ENCODE data around the gene ZNF488. TPM values are rescaled to one million over a fixed set of nuclear protein-coding genes. Genes with fewer than 3 reads are reported as not detected.

ZNF488 gene
- total RNA-seq, 1 donor from 2014 or later: not detected

DNA sequence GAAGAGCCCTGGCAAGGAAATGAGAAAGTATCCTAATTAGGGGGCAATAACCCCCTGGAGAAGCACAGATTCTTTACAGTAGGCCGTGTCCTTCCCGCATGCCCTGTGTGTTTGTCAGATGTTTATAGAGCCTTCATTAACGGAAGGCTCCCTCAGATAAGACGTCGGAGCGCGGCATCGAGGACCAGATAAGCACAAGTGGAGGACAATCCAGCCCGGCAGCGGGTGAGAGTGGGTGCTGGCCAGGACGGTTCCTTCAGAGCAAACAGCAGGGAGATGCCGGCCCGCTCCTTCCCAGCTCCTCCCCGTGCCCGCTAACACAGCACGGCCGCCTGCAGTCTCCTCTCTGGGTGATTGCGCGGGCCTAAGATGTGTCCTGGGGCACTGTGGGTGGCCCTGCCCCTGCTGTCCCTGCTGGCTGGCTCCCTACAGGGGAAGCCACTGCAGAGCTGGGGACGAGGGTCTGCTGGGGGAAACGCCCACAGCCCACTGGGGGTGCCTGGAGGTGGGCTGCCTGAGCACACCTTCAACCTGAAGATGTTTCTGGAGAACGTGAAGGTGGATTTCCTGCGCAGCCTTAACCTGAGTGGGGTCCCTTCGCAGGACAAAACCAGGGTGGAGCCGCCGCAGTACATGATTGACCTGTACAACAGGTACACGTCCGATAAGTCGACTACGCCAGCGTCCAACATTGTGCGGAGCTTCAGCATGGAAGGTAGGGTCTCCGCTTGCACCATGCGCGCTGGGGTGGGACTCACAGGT is 61.6 kb downstream of the ZNF488 start, which contains the start of gene GDF2:
GDF2 (plus strand) TSS at position 155 of the 762 bp plus-strand sequence; CDS start at position 370, 215 bp downstream.
- ATAC-seq: no peak
- DNase-seq: no peak
- intact Hi-C loops (cut with micrococcal nuclease): no loop called here

DNA sequence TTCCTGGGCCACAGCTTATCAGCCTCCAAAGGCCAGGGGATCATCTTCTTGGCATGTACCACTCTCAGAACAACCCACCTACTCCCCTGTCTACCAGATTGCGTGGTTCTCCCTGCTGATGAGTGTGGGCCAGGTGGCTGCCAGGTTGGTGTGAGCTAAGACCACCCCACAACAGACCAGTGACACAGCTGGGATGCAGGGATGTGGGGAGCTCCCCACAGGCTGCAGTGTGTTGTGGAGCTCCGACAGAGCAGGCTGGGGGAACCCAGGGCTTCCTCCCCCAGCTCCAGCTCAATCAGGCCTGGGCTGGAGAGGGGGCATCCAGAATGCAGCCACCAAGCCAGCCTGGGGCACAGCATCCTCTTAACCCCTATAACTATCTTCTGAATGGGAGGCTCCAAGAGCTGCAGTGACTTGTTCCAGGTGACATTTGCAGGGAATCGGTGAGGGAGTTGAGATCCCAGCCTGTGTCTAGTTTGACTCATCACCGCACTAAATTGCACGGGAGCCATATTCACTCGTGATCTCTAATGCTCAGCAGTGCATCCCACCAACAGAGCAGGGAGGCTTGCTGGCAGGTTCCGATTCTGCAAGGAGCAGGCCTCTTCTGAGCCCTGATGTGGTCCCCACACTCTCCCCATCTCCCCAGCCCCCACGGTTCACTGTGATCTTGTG is 62.4 kb downstream of the ZNF488 start:
- DNase-seq: no peak
- no peak for ATAC-seq
- intact Hi-C loops (cut with micrococcal nuclease): no loop called here

DNA sequence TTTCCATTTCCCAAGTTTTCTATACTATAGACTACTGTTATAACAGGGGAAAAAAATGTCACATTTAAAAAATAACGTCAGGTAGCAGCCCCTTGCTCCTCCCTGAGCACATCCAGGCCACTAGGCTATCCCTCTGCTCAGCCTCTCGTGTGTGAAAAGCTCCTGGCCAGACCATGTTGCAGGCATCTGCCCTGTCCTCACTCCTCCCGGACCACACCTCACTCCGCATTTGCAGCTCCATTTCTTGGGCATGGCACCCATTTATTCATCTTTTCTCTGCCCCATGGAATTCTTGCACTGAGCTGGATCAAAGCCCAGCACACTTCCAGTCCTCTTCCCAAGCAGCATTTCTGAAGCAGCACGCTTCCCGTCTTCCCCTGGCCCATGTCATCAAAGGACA is 63.3 kb downstream of the ZNF488 start:
- DNase-seq (no peak), ATAC-seq (no peak)
- intact Hi-C loops (cut with micrococcal nuclease): no loop called here

DNA sequence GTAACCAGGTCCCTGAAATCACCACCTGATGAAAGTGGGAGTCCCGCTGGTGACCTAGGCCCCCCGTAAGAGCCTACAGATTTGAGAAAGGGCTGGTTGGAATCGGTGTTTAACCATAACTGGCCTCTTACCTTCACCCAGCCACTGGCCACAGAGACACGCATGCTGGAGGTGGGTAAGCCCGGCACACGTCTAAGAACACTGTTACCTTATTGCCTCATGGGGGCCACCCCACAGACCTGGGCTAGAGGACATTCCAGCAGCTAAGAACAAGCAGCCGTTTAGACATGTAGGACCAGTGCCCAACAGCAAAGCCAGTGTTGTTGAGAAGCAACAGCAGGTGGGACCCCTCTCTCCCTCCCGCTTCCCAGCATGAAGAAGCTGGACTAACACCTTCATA is 64.3 kb downstream of the ZNF488 start:
- intact Hi-C loops (cut with micrococcal nuclease): loop anchor here (10.0 kb wide), 1 partner anchor 295 kb away; no protein-coding TSS in a partner anchor
- no peak for ATAC-seq
- no peak for DNase-seq

DNA sequence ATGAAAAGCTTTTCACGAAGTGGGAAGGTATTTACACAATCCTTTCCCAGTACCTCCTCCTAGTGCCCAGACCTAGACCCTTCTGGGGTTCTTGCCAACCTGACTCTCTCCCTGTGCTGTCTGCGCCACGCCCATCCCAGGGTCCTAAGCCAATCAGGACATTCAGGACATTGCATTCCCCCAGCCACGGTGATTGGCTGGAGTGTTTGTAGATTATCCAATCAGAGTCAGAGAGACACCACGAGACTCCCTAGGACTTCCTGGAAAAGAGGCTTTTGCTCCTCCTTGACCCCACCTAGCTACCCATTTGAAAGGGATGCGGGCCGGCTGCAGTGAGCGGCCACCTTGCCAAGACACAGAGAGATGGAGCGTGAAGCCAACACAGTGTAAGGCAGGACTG is 65.4 kb downstream of the ZNF488 start:
- ATAC-seq (no peak), DNase-seq (no peak)
- intact Hi-C loops (cut with micrococcal nuclease): loop anchor here (10.0 kb wide), 1 partner anchor 294 kb away; no protein-coding TSS in a partner anchor

GRCh38 chr10:47317251-47317650 is 66.8 kb downstream of the ZNF488 start:
- DNase-seq (no peak), ATAC-seq (no peak)
- intact Hi-C loops (cut with micrococcal nuclease): loop anchor here (10.0 kb wide), 1 partner anchor 292 kb away; no protein-coding TSS in a partner anchor

DNA sequence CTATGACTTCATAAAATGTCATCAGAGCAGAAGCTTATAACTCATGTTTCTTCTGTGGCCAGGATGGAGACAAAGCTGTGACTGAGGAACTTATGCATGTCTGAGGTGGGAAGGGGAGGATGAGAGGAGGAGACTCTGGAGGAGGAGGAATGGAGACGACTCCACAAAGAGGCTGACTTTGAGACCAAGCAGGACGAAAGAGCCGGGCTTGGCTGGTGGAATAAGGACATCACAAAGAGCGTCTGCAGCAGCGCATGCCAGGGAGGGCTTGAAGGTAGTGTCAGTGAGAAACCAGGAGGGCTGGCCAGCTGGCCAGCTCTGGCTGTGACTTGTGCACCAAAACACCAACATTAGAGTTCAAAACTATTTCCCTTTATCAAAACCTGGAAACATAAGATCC is 68.0 kb downstream of the ZNF488 start:
- ATAC-seq: no peak
- intact Hi-C loops (cut with micrococcal nuclease): loop anchor here (10.0 kb wide), 1 partner anchor 291 kb away; no protein-coding TSS in a partner anchor
- no peak for DNase-seq

Other genes with a start within 250 kb of the ZNF488 start
- gene GDF10, start 84.1 kb downstream of the ZNF488 start, total RNA-seq: 0.32 TPM
- not detected for gene GDF2, start 61.8 kb downstream of the ZNF488 start, total RNA-seq
- not detected for gene RBP3, start 35.9 kb downstream of the ZNF488 start, total RNA-seq
- gene ANXA8, start 99.8 kb upstream of the ZNF488 start, total RNA-seq: 3.0 TPM
- not detected for gene FAM25G, start 107.4 kb upstream of the ZNF488 start, total RNA-seq
- 2.3 TPM for gene AGAP9, start 139.3 kb upstream of the ZNF488 start, total RNA-seq